ENCODE results near the gene ARVCF. TPM values are rescaled to one million over a fixed set of nuclear protein-coding genes. Genes with fewer than 3 reads are reported as not detected.

Gene ARVCF
- total RNA-seq, 2 experiments from 2014 or later, result 1.5 to 2.4 TPM

DNA sequence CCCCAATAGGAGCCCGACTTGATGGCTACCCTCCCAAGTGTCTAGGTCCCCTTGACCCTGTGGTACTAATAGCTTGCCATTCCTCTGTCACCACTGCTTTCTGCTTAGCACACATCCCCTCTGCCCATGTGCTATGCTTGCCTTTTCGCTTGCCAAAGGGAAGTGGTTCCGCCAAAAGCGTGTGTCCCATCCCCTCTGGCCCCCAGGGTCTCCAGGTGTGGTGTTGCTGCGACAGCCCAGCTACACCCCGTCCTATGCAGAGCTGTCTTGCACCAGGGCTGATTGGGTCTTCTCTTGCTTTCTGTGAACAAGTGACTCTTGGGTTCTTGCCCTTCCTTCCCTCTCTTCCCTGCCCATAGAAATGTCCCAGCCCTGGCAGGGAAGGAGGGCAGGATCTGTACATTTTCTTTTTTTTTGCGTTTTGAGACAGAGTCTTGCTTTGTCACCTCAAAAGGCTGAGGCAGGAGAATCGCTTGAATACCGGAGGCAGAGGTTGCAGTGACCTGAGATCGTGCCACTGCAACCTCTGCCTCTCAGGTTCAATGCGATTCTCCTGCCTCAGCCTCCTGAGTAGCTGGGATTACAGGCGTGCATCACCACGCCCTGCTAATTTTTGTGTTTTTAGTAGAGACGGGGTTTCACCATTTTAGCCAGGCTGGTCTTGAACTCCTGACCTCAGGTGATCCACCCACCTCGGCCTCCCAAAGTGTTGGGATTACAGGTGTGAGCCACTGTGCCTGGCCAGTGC, 8.2 kb upstream of the ARVCF start:
- H3K27ac Mint-ChIP-seq, result no peak overlapping the region
- H3K4me1 Mint-ChIP-seq (ENCODE audit: low read depth), result peaks cover 25% of the 10 kb centered on the region
- CTCF ChIA-PET, result no interaction called here
- H3K36me3 Mint-ChIP-seq, result no peaks in the 10 kb centered on the region
- H3K27me3 Mint-ChIP-seq, result no peaks in the 10 kb centered on the region
- no peak for DNase-seq
- H3K4me3 Mint-ChIP-seq, result no peak overlapping the region
- intact Hi-C loops (cut with micrococcal nuclease), result loop anchor here (5.0 kb wide), 1 partner anchor 367 kb away; the partner anchor contains the start of gene ZNF74
- H3K9me3 Mint-ChIP-seq, result no peaks in the 10 kb centered on the region
- POLR2A ChIA-PET, result interaction anchor here (0.5 to 0.7 kb wide), 2 partner anchors 14 to 43 kb away, joined by 3 read pairs; no protein-coding TSS in a partner anchor

DNA sequence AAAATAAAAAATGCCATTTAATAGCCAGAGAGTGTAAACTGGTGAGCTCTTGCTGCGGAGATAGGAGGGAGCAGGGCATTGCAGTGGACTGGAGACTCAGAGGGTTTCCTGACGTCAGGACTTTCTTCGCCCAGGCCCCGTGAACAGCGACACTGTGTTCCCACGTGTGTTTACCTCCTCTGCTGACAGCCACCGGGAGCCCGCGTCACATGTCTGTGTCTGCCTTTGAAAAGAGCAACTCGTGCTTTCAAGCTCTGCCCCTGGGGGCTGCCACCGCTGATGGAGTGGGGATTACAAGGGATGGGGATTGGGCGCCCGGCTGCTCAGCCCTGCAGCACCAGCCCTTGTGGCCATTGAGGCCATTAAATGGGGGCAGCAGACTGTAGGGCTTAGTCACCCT, 7.6 kb upstream of the ARVCF start:
- Mint-ChIP-seq H3K27ac (no peak overlapping the region), H3K4me3 (no peak overlapping the region), H3K9me3 (no peaks in the 10 kb centered on the region), H3K27me3 (no peaks in the 10 kb centered on the region), H3K36me3 (no peaks in the 10 kb centered on the region), H3K4me1 (ENCODE audit: low read depth) (peaks cover 25% of the 10 kb centered on the region)
- no peak for DNase-seq
- intact Hi-C loops (cut with micrococcal nuclease), result loop anchor here (5.0 kb wide), 1 partner anchor 368 kb away; the partner anchor contains the start of gene ZNF74
- POLR2A ChIA-PET, result interaction anchor here (0.7 kb wide), 1 partner anchor 42 kb away, joined by 3 read pairs; no protein-coding TSS in a partner anchor
- CTCF ChIA-PET, result no interaction called here

DNA sequence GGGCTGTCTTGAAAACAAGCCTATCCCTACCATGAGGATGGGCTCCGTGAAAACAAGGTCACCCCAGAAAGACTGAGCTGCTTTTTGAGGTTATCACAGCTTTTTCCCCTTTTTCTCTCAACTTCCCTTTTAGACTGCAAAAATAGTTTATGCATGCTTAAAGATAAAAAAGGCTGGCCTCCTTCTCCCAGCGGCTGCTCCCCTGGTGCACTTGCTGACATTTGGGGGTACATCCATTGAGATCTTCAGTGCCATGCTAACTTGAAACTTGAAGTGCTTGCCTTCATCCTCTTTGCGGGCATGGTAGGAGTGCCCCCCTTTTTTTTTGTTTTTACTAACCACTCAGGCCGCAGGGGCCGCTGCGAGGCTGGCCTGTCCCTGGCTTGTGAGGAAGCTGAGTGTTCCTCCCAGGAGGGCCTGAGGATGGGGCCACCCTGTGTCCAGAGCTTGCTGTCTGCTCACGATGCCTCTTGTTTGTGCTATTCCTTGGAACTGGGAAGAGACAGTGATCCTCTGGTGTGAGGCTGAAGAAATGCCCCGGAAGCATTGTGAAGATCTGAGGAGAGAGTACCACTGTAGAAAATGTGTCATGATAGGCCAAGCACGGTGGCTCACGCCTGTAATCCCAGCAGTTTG, 6.5 kb upstream of the ARVCF start:
- Mint-ChIP-seq H3K4me1 (ENCODE audit: low read depth) (peaks cover 25% of the 10 kb centered on the region), H3K36me3 (no peaks in the 10 kb centered on the region), H3K27me3 (no peaks in the 10 kb centered on the region), H3K27ac (no peak overlapping the region), H3K4me3 (no peak overlapping the region), H3K9me3 (no peaks in the 10 kb centered on the region)
- CTCF ChIA-PET, result interaction anchor here (1.9 kb wide), 1 partner anchor 10 kb away, joined by 4 read pairs; no protein-coding TSS in a partner anchor
- intact Hi-C loops (cut with micrococcal nuclease), result loop anchor here (5.0 kb wide), 1 partner anchor 369 kb away; the partner anchor contains the start of gene ZNF74
- no peak for DNase-seq
- POLR2A ChIA-PET, result no interaction called here

DNA sequence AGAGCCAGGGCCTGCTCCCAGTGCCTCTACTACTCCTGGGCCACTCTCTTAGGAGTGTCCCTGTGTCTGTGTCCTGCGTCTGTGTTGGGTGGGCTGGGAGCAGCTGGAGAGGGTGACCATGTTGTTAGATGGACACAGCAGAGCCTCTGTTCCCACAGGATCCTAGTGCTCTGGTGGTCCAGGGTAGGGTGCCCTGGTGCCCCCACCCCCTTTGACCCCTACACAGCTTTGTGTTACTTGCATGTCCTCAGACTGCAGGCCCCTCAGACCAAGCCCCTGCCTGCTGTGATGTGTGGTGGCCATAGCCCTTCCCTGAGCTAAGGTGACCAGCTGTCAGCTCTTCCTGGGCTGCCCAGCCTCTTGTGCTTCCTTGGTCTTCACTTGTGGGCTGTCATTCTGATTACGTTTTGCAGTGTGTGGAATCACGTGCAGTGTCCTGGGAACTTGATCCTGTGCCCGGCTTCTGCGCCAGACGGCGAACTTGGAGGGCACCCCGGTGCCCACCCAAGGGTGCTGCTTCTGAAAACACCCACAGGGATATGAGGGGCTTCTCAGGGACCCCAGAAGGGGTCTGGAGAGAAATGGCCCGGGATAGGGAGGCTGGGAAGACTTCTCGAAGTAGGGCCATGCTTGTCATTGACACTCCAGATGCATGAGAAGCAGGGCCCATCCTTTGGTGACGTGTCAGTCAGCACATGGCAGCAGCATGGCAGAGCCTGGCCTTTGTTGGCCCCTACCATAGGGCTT, 5.8 kb upstream of the ARVCF start:
- POLR2A ChIA-PET, result interaction anchor here (1.5 kb wide), 2 partner anchors 9 to 78 kb away, joined by 3 to 4 read pairs; no protein-coding TSS in a partner anchor
- peaks cover 28% of the 10 kb centered on the region for H3K4me1 Mint-ChIP-seq (ENCODE audit: low read depth)
- CTCF ChIA-PET, result interaction anchor here (0.9 to 1.9 kb wide), 3 partner anchors 9 to 69 kb away, joined by 4 read pairs; no protein-coding TSS in a partner anchor

DNA sequence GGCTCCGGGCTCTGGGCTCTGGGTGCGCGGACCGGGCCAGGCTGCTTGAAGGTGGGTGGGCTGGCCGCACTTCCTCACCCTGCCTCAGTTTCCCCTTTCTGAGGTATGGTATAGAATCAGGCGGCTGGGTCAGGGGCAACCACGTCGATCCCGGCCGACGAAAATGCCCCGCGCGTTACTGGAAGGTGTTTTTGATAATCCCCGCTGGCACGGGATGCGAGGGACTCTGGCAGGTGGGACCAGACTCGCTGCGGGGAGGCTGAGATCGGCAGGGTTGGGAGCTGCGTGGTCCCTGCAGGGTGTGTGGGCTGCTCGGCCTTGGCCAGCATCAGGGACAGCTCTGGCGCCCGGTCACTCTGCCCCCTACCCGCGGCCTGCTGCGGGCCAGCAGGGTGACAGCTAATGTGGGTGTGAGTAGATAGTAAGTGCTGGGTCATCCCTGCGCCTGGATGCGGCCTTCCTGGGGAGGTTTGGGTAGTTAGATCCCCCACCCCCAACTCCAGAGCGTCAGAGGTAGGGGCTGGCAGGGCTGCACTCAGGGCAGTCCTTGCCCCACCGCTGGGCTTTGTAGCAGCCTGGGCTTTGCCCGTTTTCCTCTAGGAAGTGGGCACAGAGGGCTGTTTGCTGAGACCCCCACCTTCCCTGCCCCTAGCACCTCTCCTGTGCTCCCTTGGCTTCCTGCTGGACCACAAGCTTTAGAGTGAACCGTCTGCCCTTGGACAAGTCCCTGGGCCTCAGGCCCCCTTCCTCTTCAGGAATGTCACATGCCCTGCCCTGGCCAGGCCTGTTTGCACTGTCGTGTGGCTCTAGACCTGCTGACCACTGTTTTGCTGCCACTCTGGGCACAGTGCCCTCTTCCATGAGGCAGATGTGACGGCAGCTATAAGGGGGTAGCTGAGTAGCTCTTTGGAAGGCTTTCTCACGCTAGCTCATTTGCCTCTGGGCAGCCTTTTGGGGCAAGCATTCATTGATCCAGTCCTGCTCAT, 4.9 kb upstream of the ARVCF start:
- H3K27ac Mint-ChIP-seq, result peak overlapping the region; percentile 74
- peak overlapping the region; percentile 91 for H3K4me3 Mint-ChIP-seq
- no peaks in the 10 kb centered on the region for H3K27me3 Mint-ChIP-seq
- CTCF ChIA-PET, result interaction anchor here (0.9 to 1.9 kb wide), 3 partner anchors 8 to 68 kb away, joined by 4 read pairs; no protein-coding TSS in a partner anchor
- H3K36me3 Mint-ChIP-seq, result no peaks in the 10 kb centered on the region
- H3K4me1 Mint-ChIP-seq (ENCODE audit: low read depth), result peaks cover 33% of the 10 kb centered on the region
- no peaks in the 10 kb centered on the region for H3K9me3 Mint-ChIP-seq
- intact Hi-C loops (cut with micrococcal nuclease), result loop anchor here (1.0 to 5.0 kb wide), 4 partner anchors 15 to 371 kb away; partner anchors contain the start of genes DGCR8, RANBP1, TRMT2A and ZNF74
- POLR2A ChIA-PET, result interaction anchor here (0.7 to 1.5 kb wide), 5 partner anchors 8 to 79 kb away, joined by 3 to 4 read pairs (median 3); no protein-coding TSS in a partner anchor
- DNase-seq, result peak; percentile 32

More for the DNA sequence above, 5.8 kb upstream of the ARVCF start:
- no peaks in the 10 kb centered on the region for H3K9me3 Mint-ChIP-seq
- peak overlapping the region; percentile 74 for H3K27ac Mint-ChIP-seq
- peak overlapping the region; percentile 91 for H3K4me3 Mint-ChIP-seq
- intact Hi-C loops (cut with micrococcal nuclease), result loop anchor here (5.0 kb wide), 1 partner anchor 370 kb away; the partner anchor contains the start of gene ZNF74
- H3K27me3 Mint-ChIP-seq, result no peaks in the 10 kb centered on the region
- DNase-seq, result no peak
- H3K36me3 Mint-ChIP-seq, result no peaks in the 10 kb centered on the region

DNA sequence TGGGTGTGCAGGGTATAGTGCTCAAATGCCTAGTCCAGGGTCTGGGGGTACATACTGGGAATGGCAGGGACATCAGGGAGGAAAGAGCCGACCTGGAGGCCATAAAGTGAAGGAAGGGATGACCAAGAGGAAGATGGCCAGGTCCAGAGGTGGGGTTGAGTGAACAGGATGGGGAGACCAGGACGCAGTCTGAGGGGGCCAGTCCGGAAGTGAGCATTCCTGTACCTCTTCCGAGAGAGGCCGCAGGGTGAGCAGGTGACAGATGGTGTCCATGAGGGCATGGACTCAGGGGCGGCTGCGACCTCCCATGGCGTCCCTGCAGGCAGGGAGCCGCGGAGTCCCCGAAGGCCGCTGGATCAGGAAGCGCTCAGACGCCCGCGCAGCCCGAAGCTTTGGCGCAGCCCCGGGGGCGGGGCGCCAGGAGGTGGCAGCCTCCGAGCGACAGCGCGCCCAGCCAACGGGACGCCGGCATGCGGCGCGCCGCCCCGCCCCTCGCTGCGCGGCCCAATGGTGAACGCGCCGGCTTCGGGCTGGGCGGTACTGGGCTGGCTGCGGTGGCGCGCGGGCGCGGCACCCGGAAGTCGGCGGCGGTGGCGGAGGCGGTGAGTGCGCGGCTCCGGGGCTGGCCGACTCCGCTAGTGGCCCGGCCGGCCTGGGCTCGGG, 4.0 kb upstream of the ARVCF start, which contains the start of gene TANGO2:
Gene TANGO2 (plus strand): TSS at position 578 of the 663 bp plus-strand sequence. CDS start 15,689 bp downstream, outside the sequence.
- ChIA-PET CTCF (interaction anchor here (0.7 kb wide), 1 partner anchor 49 kb away, joined by 3 read pairs; no protein-coding TSS in a partner anchor), POLR2A (interaction anchor here (0.8 to 1.5 kb wide), 4 partner anchors 9 to 80 kb away, joined by 3 to 4 read pairs (median 3); no protein-coding TSS in a partner anchor)
- Mint-ChIP-seq H3K9me3 (no peaks in the 10 kb centered on the region), H3K36me3 (no peaks in the 10 kb centered on the region), H3K4me1 (ENCODE audit: low read depth) (peaks cover 30% of the 10 kb centered on the region), H3K27ac (peak within 1 kb of the TSS; percentile 83), H3K27me3 (no peaks in the 10 kb centered on the region), H3K4me3 (peak within 1 kb of the TSS; percentile 91)
- intact Hi-C loops (cut with micrococcal nuclease), result loop anchor here (1.0 to 5.0 kb wide), 4 partner anchors 16 to 372 kb away; partner anchors contain the start of genes DGCR8, RANBP1, TRMT2A and ZNF74
- peak; percentile 94 for DNase-seq

DNA sequence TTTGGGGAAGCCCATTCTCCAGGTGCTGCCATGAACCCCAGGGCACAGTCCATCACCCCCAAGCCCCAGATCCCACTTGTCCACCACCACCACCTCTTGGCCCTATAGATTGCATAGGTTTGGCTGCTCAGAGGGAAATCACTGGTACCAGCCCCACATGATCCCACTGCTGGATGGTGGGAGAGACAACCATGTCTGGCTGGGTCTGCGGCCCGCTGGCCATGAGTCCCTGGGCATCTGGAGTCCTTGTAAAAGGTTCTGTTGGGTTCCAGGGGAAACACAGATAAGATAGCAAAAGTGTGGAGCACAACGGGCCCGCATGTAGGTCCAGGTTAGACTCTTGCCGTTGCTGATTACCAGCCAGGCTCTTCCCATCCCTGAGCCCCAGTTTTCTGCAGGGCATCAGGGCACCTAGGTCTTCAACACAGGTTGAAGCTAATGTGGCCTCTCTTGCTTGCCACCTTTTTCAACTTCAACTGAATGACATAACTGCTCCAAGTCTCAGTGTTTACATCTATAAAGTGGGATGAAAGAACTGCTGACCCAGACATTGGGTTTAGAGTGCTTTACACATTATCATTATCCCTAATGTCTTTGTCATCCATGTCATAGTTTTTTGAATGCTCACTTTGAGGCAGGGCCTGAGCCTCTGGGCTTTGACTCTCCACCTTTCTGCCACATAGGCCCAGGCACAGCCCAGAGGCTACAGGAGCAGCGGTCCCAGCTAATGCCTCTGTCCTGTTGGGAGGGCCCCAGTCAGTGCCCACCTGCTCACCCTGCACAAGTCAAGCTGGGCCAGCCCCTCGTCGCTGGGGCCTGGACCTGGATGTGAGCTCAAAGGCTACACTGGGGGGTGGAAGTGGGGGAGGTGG, 3.3 kb upstream of the ARVCF start:
- Mint-ChIP-seq H3K36me3 (no peaks in the 10 kb centered on the region), H3K9me3 (no peaks in the 10 kb centered on the region), H3K4me3 (peak overlapping the region; percentile 83), H3K27ac (peak overlapping the region; percentile 83), H3K27me3 (peaks cover 2% of the 10 kb centered on the region), H3K4me1 (ENCODE audit: low read depth) (peaks cover 27% of the 10 kb centered on the region)
- intact Hi-C loops (cut with micrococcal nuclease), result loop anchor here (2.0 to 5.0 kb wide), 3 partner anchors 17 to 372 kb away; partner anchors contain the start of genes RANBP1, TRMT2A and ZNF74
- no peak for DNase-seq
- ChIA-PET POLR2A (interaction anchor here (0.6 kb wide), 1 partner anchor 165 kb away, joined by 3 read pairs; the partner anchor contains the start of genes GNB1L and RTL10), CTCF (interaction anchor here (0.7 kb wide), 2 partner anchors 8 to 49 kb away, joined by 3 to 4 read pairs; no protein-coding TSS in a partner anchor)

DNA sequence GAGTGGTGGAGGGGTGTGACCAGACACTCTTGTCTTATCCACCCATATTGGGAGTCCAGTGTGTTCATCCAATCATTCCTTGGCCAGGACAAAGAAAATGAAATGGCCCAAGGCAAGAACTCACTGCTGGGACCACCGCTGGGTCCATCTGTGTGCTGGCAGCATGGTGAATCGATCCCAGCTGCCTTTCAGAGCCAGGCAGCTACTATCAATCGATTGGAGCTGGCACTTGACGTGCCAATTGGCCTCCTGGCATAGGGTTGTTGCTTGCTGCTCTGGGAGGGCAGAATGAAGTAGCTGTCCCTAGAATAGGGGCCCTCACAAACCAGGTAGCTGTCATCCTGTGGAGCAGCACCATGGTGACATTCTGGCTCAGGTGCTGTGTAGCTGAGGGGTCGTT, 1.4 kb upstream of the ARVCF start:
- peaks cover 2% of the 10 kb centered on the region for H3K27me3 Mint-ChIP-seq
- intact Hi-C loops (cut with micrococcal nuclease), result no loop called here
- peaks cover 24% of the 10 kb centered on the region for H3K4me1 Mint-ChIP-seq (ENCODE audit: low read depth)
- no peak overlapping the region for H3K27ac Mint-ChIP-seq
- CTCF ChIA-PET, result interaction anchor here (1.1 kb wide), 1 partner anchor 48 kb away, joined by 3 read pairs; no protein-coding TSS in a partner anchor
- POLR2A ChIA-PET, result no interaction called here
- H3K9me3 Mint-ChIP-seq, result no peaks in the 10 kb centered on the region
- no peak for DNase-seq
- no peaks in the 10 kb centered on the region for H3K36me3 Mint-ChIP-seq
- H3K4me3 Mint-ChIP-seq, result peak overlapping the region; percentile 45

DNA sequence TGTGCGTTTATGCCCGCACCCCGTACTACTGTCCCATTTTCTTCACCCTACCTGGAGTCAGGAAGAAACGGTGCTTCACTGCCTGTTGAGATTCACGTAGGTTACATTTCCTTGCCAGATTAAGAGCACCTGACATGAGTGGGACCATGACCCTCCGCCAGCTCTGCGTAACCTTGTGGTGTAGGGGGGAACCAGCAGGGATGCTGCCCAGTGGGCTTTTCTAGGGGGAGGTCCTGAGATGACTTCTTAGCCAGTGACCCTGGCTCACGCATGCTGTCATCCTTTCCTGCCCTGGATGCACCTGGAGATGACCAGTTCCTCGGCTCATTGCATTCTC, 967 bp upstream of the ARVCF start:
- intact Hi-C loops (cut with micrococcal nuclease), result no loop called here
- Mint-ChIP-seq H3K27ac (no peak overlapping the region), H3K4me1 (ENCODE audit: low read depth) (peaks cover 23% of the 10 kb centered on the region), H3K27me3 (peaks cover 2% of the 10 kb centered on the region), H3K4me3 (peak overlapping the region; percentile 45), H3K9me3 (no peaks in the 10 kb centered on the region), H3K36me3 (no peaks in the 10 kb centered on the region)
- POLR2A ChIA-PET, result no interaction called here
- no peak for DNase-seq
- CTCF ChIA-PET, result interaction anchor here (0.6 kb wide), 1 partner anchor 33 kb away, joined by 3 read pairs; no protein-coding TSS in a partner anchor
